Mesendoderm (in vitro differentiated cells): ENCODE measurements around the gene SMARCA2.

Experiments
- DNase-seq: peaks from one replicate; pipeline ENCODE4 v3.0.0; 2013
- H2AK5ac ChIP-seq: 2 replicates; pipeline ENCODE4 v1.6.1; 2013; ENCODE audit warnings: low read length, inconsistent platforms
- H2BK120ac ChIP-seq: 2 replicates; pipeline ENCODE4 v1.6.1; 2013; ENCODE audit warnings: low read depth, mild to moderate bottlenecking, low read length, moderate library complexity, mixed read lengths
- H2BK15ac ChIP-seq: replicated peaks from 2 replicates; pipeline ENCODE4 v1.6.1; 2013; ENCODE audit warnings: low read depth, mild to moderate bottlenecking, moderate library complexity
- H2BK5ac ChIP-seq: 2 replicates; pipeline ENCODE4 v1.6.1; 2013; ENCODE audit warnings: low read length, inconsistent platforms
- H3K18ac ChIP-seq: 2 replicates; pipeline ENCODE4 v1.6.1; 2013; ENCODE audit warnings: mild to moderate bottlenecking, low read length, mixed read lengths
- H3K23ac ChIP-seq: one replicate; pipeline ENCODE4 v1.6.1; 2013; ENCODE audit warnings: low read length
- H3K27ac ChIP-seq: 2 replicates; pipeline ENCODE4 v1.5.1; 2013; ENCODE audit warnings: low read depth, mild to moderate bottlenecking, inconsistent platforms, low read length, moderate library complexity
- H3K27me3 ChIP-seq: 2 replicates; pipeline ENCODE4 v1.6.1; 2013; ENCODE audit warnings: low read length, control low read depth, mild to moderate bottlenecking, inconsistent platforms; ENCODE audit not compliant: insufficient read depth, poor library complexity
- H3K36me3 ChIP-seq: 2 replicates; pipeline ENCODE4 v1.6.1; 2013; ENCODE audit warnings: low read length, inconsistent platforms; ENCODE audit not compliant: control insufficient read depth, insufficient read depth
- H3K4ac ChIP-seq: one replicate; pipeline ENCODE4 v1.6.1; 2013; ENCODE audit warnings: low read depth, mild to moderate bottlenecking, low read length, moderate library complexity
- H3K4me1 ChIP-seq: 2 replicates; pipeline ENCODE4 v1.6.1; 2013; ENCODE audit warnings: low read depth, low read length, inconsistent platforms; ENCODE audit not compliant: control insufficient read depth
- H3K4me2 ChIP-seq: 2 replicates; pipeline ENCODE4 v1.6.1; 2013; ENCODE audit warnings: low read length
- H3K4me3 ChIP-seq: 2 replicates; pipeline ENCODE4 v1.5.1; 2013; ENCODE audit warnings: mild to moderate bottlenecking, low read length
- H3K56ac ChIP-seq: one replicate; pipeline ENCODE4 v1.6.1; 2013; ENCODE audit warnings: low read length
- H3K79me1 ChIP-seq: 2 replicates; pipeline ENCODE4 v1.6.1; 2013; ENCODE audit warnings: low read length, inconsistent platforms
- H3K79me2 ChIP-seq: 2 replicates; pipeline ENCODE4 v1.6.1; 2013; ENCODE audit warnings: mild to moderate bottlenecking, low read length; ENCODE audit not compliant: control insufficient read depth, insufficient read depth
- H3K9ac ChIP-seq: 2 replicates; pipeline ENCODE4 v1.6.1; 2013; ENCODE audit warnings: low read length, inconsistent platforms
- H4K5ac ChIP-seq: one replicate; pipeline ENCODE4 v1.6.1; 2013; ENCODE audit warnings: low read length
- H4K8ac ChIP-seq: one replicate; pipeline ENCODE4 v1.6.1; 2013; ENCODE audit warnings: low read depth, mild to moderate bottlenecking, control low read depth, low read length, moderate library complexity
- WGBS: extraction: QIAGEN DNeasy Blood & Tissue Kit; methylation state at CpG from one replicate; pipeline ENCODE4 v1.1.7; 2013; ENCODE audit warnings: low lambda C conversion rate, missing lambda C conversion rate; ENCODE audit not compliant: insufficient coverage; ENCODE audit errors: extremely low coverage; 5-methylcytosine and 5-hydroxymethylcytosine counted together

SMARCA2 gene

DNA sequence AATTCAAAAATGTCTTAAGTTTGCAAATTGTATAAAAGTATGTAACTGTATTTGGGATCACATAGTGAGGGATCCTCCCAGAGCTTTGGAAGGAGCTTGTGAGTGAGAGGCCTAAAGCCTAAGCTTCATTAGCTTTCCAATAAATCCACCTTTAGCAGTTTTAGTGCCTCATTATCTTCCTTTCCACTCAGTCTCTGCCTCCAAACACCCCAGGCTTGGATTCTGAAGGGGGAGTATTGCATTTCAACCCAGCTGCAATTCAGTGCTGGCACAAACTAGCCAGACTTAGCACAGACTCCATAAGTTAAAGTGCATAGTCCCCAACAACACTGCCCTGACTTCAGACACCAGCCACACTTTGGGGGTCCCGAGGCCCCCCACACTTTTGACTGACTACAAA, 113.5 kb downstream of the SMARCA2 start:
- Histone ChIP-seq H2BK15ac (no peak overlapping the region), H4K8ac (no peak overlapping the region), H3K23ac (no peak overlapping the region), H2AK5ac (no peak overlapping the region), H3K79me1 (no peaks in the 10 kb centered on the region), H2BK120ac (no peak overlapping the region), H3K4me1 (no peaks in the 10 kb centered on the region), H2BK5ac (no peak overlapping the region), H3K27ac (no peak overlapping the region), H4K5ac (no peak overlapping the region), H3K27me3 (no peaks in the 10 kb centered on the region), H3K79me2 (no peaks in the 10 kb centered on the region), H3K18ac (no peak overlapping the region), H3K4me2 (no peak overlapping the region), H3K36me3 (no peaks in the 10 kb centered on the region), H3K4me3 (no peak overlapping the region), H3K4ac (no peak overlapping the region), H3K9ac (no peak overlapping the region), H3K56ac (no peak overlapping the region)
- no peak for DNase-seq
- no CpG with 5 or more reads among the region's 1 CpG for WGBS

DNA sequence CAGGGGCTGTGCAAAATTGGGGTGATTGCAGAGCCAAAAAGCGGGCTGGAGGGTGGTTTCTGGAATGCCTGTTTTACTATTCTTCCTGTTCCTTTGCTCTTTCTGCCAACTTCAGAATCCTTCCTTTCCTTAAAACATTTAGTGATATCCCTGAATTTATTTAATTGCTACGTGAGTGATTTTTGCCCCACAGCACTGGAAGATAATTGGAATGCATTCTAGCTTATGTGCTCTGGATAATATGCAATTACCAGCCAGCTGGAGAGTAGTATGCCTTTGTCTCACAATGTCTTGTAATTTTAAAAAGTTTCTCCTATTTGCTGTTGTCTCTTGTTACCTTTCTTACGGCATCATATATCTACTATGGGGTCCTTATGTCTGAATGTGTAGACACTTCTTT, 115.8 kb downstream of the SMARCA2 start:
- Histone ChIP-seq H3K56ac (no peak overlapping the region), H2BK120ac (no peak overlapping the region), H3K4me1 (no peaks in the 10 kb centered on the region), H3K27me3 (no peaks in the 10 kb centered on the region), H3K27ac (no peak overlapping the region), H2AK5ac (no peak overlapping the region), H3K18ac (no peak overlapping the region), H2BK5ac (no peak overlapping the region), H3K79me2 (no peaks in the 10 kb centered on the region), H3K4me2 (no peak overlapping the region), H3K4ac (no peak overlapping the region), H3K36me3 (no peaks in the 10 kb centered on the region), H3K4me3 (no peak overlapping the region), H3K79me1 (no peaks in the 10 kb centered on the region), H3K9ac (no peak overlapping the region), H2BK15ac (no peak overlapping the region), H4K5ac (no peak overlapping the region), H3K23ac (no peak overlapping the region), H4K8ac (no peak overlapping the region)
- DNase-seq: no peak
- WGBS: no CpG with 5 or more reads among the region's 3 CpGs

- Histone ChIP-seq H3K4me3 (no peak overlapping the region), H3K36me3 (no peaks in the 10 kb centered on the region), H3K4ac (no peak overlapping the region), H2AK5ac (no peak overlapping the region), H4K8ac (no peak overlapping the region), H3K79me1 (no peaks in the 10 kb centered on the region), H2BK15ac (no peak overlapping the region), H2BK5ac (no peak overlapping the region), H3K9ac (no peak overlapping the region), H4K5ac (no peak overlapping the region), H3K56ac (no peak overlapping the region), H3K27me3 (no peaks in the 10 kb centered on the region), H3K79me2 (no peaks in the 10 kb centered on the region), H3K27ac (no peak overlapping the region), H3K23ac (no peak overlapping the region), H3K4me1 (no peaks in the 10 kb centered on the region), H3K4me2 (no peak overlapping the region), H2BK120ac (no peak overlapping the region), H3K18ac (no peak overlapping the region)
- peak; percentile 68 for DNase-seq
- WGBS: 100% methylated on average over 1 of the region's 3 CpGs
Observed at GRCh38 chr9:2132484-2133082, 117.4 kb downstream of the SMARCA2 start.

DNA sequence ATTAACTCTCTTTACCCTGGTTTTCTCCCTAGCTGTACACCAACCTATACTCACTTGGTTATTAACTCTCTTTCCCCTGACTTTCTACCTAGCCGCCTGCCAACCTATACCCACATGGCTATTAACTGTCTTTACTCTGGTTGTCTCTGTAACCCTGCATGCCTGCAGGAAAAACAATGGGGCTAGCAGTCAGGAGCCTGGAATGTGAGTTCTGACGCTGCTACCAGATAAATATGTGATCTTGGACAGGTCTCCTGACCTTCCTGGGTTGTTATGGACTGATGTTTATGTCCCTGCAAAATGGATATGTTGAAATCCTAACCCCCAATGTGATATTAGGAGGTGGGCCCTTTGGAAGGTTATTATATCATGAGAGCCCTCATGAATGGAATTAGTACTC, 119.2 kb downstream of the SMARCA2 start:
- H4K5ac ChIP-seq: no peak overlapping the region
- no peak overlapping the region for H2AK5ac ChIP-seq
- no peak overlapping the region for H4K8ac ChIP-seq
- no peak overlapping the region for H2BK15ac ChIP-seq
- H3K79me2 ChIP-seq: no peaks in the 10 kb centered on the region
- no peaks in the 10 kb centered on the region for H3K36me3 ChIP-seq
- no peak overlapping the region for H3K56ac ChIP-seq
- H3K79me1 ChIP-seq: no peaks in the 10 kb centered on the region
- no peak overlapping the region for H3K9ac ChIP-seq
- H3K4ac ChIP-seq: no peak overlapping the region
- H3K18ac ChIP-seq: no peak overlapping the region
- no peak overlapping the region for H3K23ac ChIP-seq
- H3K4me3 ChIP-seq: no peak overlapping the region
- no peak overlapping the region for H3K4me2 ChIP-seq
- H3K27me3 ChIP-seq: no peaks in the 10 kb centered on the region
- H2BK120ac ChIP-seq: no peak overlapping the region
- peak; percentile 51 for DNase-seq
- H2BK5ac ChIP-seq: no peak overlapping the region
- no peaks in the 10 kb centered on the region for H3K4me1 ChIP-seq
- no peak overlapping the region for H3K27ac ChIP-seq
- WGBS: no CpG with 5 or more reads among the region's 2 CpGs

GRCh38 chr9:2138646-2139045, 123.5 kb downstream of the SMARCA2 start:
- H4K5ac ChIP-seq: no peak overlapping the region
- H2AK5ac ChIP-seq: no peak overlapping the region
- no peaks in the 10 kb centered on the region for H3K4me1 ChIP-seq
- no peak overlapping the region for H3K27ac ChIP-seq
- H3K79me2 ChIP-seq: no peaks in the 10 kb centered on the region
- H3K23ac ChIP-seq: no peak overlapping the region
- H3K27me3 ChIP-seq: no peaks in the 10 kb centered on the region
- no peak overlapping the region for H3K18ac ChIP-seq
- no peak overlapping the region for H3K4me2 ChIP-seq
- no peaks in the 10 kb centered on the region for H3K79me1 ChIP-seq
- no peak overlapping the region for H3K9ac ChIP-seq
- no peak overlapping the region for H3K4ac ChIP-seq
- no CpG with 5 or more reads among the region's 4 CpGs for WGBS
- H3K4me3 ChIP-seq: no peak overlapping the region
- no peak overlapping the region for H3K56ac ChIP-seq
- no peak overlapping the region for H2BK5ac ChIP-seq
- H2BK120ac ChIP-seq: no peak overlapping the region
- no peak for DNase-seq
- H3K36me3 ChIP-seq: no peaks in the 10 kb centered on the region
- H2BK15ac ChIP-seq: no peak overlapping the region
- H4K8ac ChIP-seq: no peak overlapping the region

DNA sequence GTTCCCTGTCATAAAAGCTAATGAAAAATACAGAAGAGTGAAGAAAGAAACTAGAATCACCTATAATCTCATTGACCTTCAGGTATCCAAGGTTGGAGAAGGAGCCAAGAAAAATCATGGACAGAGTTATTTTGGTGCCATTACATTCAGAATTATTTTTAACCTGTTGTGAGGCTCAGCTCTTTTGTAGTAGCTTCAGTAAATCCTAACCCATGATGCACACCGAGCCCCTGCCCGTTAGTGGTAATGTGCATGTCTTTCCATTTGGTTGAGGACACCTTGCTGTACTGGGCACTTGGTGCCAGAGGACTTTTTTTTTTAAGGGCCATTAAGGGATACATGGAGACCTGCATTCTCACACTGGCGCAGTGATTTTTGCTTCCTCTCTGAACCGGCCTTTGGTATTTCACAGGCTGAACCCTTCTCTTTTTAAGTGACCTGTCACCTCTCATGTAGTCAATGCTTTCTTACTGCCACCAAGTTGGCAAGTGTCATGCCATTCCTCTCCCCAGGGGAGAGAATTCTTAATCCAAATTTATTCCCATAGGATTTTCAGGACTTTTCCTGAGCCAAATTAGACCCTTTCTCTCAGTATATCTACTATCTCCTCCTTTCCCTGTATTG, 125.6 kb downstream of the SMARCA2 start:
- no peak overlapping the region for H2BK120ac ChIP-seq
- no peak overlapping the region for H3K4me2 ChIP-seq
- no peak overlapping the region for H3K27ac ChIP-seq
- H3K36me3 ChIP-seq: no peaks in the 10 kb centered on the region
- H3K4me3 ChIP-seq: no peak overlapping the region
- no peaks in the 10 kb centered on the region for H3K79me2 ChIP-seq
- no peak overlapping the region for H4K8ac ChIP-seq
- H2BK15ac ChIP-seq: no peak overlapping the region
- H3K27me3 ChIP-seq: no peaks in the 10 kb centered on the region
- whole genome bisulfite sequencing: no CpG with 5 or more reads among the region's 4 CpGs
- H2AK5ac ChIP-seq: no peak overlapping the region
- H3K4me1 ChIP-seq: no peaks in the 10 kb centered on the region
- H3K9ac ChIP-seq: no peak overlapping the region
- no peak for DNase-seq
- H3K4ac ChIP-seq: no peak overlapping the region
- H4K5ac ChIP-seq: no peak overlapping the region
- no peak overlapping the region for H3K23ac ChIP-seq
- H3K18ac ChIP-seq: no peak overlapping the region
- no peak overlapping the region for H3K56ac ChIP-seq
- no peak overlapping the region for H2BK5ac ChIP-seq
- H3K79me1 ChIP-seq: no peaks in the 10 kb centered on the region
